ENCODE measurements around the gene NDUFAF2.

The NDUFAF2 gene

GRCh38 chr5:61115968-61116367, 171.0 kb downstream of the NDUFAF2 start:
- no peak for DNase-seq (ENCODE audit: low read depth in 2 of 3, low spot score in 1 of 3)

- no peak for DNase-seq (ENCODE audit: low read depth in 2 of 3, low spot score in 1 of 3)
These were observed 174.1 kb downstream of the NDUFAF2 start for GRCh38 chr5:61119066-61119465.

DNA sequence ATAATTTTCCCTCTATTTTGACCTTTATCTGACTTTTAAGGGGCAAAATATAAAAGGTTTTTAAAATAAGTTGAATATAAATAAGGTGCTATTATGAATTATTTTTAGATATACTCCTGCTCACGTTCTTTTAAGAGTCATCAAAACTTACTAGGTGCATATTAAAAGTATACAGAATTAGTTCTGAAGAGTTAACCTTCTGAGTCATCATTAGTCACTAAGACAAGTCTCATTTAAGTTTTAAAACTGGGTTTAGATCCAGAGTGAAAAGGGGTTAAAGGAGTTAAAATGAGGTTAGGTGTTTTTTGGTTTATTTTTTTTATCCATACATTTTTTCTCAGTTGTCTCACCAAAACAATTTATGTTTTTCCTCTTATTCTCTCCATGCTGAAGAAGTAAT, 175.5 kb downstream of the NDUFAF2 start:
- DNase-seq (ENCODE audit: low read depth in 2 of 3, low spot score in 1 of 3) = no peak

GRCh38 chr5:61123145-61123544, 178.1 kb downstream of the NDUFAF2 start:
- DNase-seq (ENCODE audit: low read depth in 2 of 3, low spot score in 1 of 3) = no peak

DNA sequence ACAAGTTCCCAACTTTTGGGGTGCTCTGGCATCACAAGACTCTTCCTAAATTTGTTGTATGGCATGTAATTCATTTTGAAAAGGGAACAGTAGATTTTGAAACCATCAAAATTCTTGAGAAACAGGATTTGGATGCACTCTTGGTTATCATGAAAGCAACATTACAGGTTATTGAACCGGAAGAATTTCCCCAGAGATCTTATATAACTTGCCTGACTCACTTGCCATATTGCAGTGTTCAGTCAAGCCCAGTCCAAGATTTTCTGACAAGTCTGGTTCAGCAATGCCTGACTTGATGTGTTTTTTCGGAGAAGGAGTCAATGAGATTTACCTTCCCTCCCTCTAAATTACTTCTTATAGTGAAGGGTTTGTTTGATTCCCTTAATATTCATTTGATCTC, 185.3 kb downstream of the NDUFAF2 start:
- no peak for DNase-seq (ENCODE audit: low read depth in 2 of 3, low spot score in 1 of 3)

GRCh38 chr5:61132559-61132958, 187.6 kb downstream of the NDUFAF2 start:
- DNase-seq (ENCODE audit: low read depth in 2 of 3, low spot score in 1 of 3) = no peak

GRCh38 chr5:61137835-61138234, 192.8 kb downstream of the NDUFAF2 start:
- DNase-seq (ENCODE audit: low read depth in 2 of 3, low spot score in 1 of 3) = no peak

DNA sequence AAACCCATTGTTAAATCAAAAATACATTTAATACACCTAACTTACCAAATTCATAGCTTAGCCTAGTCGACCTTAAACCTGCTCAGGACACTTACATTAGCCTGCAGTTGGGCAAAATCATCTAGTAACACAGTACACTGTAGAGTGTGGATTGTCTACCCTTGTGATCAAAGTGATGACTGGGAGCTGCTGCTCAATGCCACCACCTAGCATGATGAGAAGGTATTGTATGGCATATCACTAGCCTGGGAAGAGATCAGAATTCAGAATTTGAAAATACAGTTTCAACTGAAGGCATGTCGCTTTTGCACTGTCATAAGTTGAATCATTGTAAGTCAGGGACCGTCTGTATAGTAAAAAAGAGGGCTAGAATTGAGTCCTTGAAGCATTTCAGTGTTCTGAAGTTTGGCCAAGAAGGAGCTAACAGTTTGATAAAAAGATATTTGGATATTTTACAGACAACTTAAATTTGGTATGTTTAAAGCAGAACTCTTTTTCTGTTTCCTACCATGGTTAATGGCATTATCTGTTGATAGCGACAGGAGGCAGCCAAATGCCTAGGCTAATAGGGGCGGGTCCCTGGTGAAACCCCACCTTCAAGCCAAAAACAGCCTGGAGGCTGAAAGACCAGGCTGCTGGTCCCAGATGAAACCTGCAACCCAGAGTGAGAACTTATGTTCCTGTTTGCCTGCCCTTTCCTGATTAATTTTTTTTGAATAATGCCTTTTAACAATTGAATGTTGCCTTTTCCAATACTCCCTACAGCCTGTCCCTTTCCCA, 194.3 kb downstream of the NDUFAF2 start:
- DNase-seq (ENCODE audit: low read depth in 2 of 3, low spot score in 1 of 3) = no peak

- no peak for DNase-seq (ENCODE audit: low read depth in 2 of 3, low spot score in 1 of 3)
These were observed 194.9 kb downstream of the NDUFAF2 start for GRCh38 chr5:61139931-61140330.

GRCh38 chr5:61141801-61142200, 196.8 kb downstream of the NDUFAF2 start:
- DNase-seq (ENCODE audit: low read depth in 2 of 3, low spot score in 1 of 3) = no peak

GRCh38 chr5:61142391-61142790, 197.4 kb downstream of the NDUFAF2 start:
- no peak for DNase-seq (ENCODE audit: low read depth in 2 of 3, low spot score in 1 of 3)

- DNase-seq (ENCODE audit: low read depth in 2 of 3, low spot score in 1 of 3) = no peak
These were observed 197.8 kb downstream of the NDUFAF2 start for GRCh38 chr5:61142811-61143210.

- no peak for DNase-seq (ENCODE audit: low read depth in 2 of 3, low spot score in 1 of 3)
These were observed 203.5 kb downstream of the NDUFAF2 start for GRCh38 chr5:61148515-61148914.

GRCh38 chr5:61151893-61152292, 206.9 kb downstream of the NDUFAF2 start:
- DNase-seq (ENCODE audit: low read depth in 2 of 3, low spot score in 1 of 3) = no peak

GRCh38 chr5:61159070-61159469, 214.1 kb downstream of the NDUFAF2 start:
- DNase-seq (ENCODE audit: low read depth in 2 of 3, low spot score in 1 of 3) = no peak

DNA sequence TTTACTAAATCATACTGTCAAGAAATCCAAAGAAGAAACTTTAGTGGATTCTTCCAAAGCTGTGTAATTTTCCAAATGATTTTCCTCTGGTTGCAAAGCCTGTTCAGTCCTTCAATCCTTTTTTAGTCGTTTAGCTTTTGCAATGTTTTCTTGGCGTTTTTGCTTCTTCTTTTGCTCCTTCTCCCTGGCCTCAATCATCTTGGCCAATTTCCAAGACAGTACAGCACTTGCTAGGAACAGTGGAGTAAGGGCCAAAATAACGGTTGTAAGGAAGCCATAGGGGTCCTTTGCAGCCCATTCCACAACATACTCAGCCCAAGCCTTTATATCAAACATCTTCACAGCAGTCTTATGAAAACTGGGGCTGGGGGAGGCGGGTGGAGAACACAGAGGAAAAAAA, 214.8 kb downstream of the NDUFAF2 start:
- DNase-seq (ENCODE audit: low read depth in 2 of 3, low spot score in 1 of 3) = no peak

DNA sequence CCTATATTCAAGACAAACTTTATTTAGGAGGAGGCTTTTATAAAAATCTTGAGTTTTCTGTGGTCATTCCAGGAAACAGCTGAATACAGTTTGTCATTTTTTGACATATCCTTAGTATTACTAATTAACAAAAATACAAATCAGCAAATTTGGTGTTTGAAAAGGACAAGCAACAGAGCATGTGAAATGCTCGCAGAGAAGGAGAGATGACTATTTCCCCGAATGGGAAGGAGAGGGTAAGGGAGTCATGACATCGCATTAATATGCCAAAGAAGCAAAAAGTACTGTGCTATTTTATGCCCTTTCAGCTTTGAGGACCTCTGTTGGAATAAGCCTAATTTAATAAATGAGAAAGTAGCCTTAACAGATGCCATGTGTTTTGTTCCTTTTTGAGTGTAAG, 215.5 kb downstream of the NDUFAF2 start:
- DNase-seq (ENCODE audit: low read depth in 2 of 3, low spot score in 1 of 3) = no peak

DNA sequence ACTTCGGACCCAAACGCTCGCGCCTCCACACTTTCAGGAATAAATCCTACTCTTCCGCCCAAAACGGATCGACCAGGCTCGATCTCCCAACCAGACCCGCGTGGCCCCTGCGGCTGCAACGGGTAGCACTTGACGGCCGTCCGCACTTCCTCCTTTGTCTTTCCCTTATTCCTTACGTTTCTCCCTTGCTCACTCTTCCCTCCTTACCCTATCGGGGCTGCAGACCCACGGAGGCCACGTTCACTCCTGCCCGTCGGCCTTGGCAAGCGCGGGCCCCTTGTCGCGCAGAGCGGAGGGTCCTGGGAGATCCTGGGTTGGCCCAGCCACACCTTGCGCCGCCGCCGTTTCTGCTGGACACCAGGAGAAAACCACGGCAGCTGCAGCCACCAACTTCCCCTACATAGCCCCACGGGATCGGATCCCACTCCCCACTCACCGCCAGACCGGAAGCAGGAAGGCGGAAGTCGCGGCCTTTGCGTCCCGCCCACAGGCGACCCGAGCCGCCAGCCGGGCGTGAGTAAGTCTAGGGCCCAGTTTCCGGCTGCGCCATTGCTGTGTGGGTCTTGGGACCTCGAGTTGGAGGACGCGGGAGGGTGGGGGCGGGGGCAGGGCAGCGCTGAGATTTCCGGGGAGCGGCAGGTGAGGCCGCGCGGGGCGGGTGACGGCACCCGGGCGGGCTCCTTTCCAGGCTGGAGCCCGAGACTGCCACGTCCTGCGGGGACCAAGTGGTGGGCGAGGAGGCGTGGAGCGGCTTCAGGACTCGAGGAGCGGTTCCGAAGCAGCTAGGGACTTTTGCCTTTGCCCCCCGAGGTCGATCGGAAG, 217.2 kb downstream of the NDUFAF2 start, which contains the start of gene SMIM15:
SMIM15 (minus strand) TSS at position 459 of the 822 bp plus-strand sequence. CDS start 2,297 bp downstream, outside the sequence.
- DNase-seq (ENCODE audit: low read depth in 2 of 3, low spot score in 1 of 3) = peak; percentile 70 to 80 (median 77)

- DNase-seq (ENCODE audit: low read depth in 2 of 3, low spot score in 1 of 3) = no peak
These were observed 218.0 kb downstream of the NDUFAF2 start for GRCh38 chr5:61162832-61163567.

DNA sequence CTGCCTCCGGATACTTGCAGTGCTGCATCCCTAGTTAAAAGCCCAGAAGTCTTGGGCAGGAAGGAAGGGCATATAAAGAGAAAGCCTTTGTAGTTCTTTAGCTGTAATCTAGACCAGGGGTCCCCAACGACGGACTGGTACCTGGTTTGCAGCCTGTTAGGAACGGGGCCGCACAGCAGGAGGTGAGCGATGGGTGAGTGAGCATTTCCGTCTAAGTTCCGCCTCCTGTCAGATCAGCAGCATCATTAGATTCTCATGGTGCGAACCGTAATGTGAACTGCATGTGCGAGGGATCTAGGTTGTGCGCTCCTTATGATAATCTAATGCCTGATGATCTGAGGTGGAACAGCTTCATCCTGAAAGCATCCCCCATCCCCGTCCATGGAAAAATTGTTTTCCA, 218.9 kb downstream of the NDUFAF2 start:
- no peak for DNase-seq (ENCODE audit: low read depth in 2 of 3, low spot score in 1 of 3)

DNA sequence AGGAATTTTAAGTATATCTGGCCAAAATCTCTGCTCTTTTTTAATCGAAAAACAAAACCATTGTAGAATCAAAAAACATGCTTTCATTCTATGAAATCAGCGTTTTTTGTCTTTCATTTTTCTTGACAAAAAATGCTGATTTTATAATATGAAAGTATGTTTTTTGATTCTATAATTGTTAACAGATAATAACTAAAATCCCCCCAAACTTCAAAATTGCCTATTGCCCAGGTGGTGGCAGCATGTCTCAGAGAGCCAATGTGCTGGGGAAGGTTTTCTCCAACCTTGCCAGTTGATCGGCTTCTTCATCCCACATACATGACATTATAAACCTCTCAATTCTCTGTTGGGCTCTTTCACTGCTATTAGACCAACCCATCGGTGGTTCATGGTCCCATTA, 222.4 kb downstream of the NDUFAF2 start:
- DNase-seq (ENCODE audit: low read depth in 2 of 3, low spot score in 1 of 3) = no peak

DNA sequence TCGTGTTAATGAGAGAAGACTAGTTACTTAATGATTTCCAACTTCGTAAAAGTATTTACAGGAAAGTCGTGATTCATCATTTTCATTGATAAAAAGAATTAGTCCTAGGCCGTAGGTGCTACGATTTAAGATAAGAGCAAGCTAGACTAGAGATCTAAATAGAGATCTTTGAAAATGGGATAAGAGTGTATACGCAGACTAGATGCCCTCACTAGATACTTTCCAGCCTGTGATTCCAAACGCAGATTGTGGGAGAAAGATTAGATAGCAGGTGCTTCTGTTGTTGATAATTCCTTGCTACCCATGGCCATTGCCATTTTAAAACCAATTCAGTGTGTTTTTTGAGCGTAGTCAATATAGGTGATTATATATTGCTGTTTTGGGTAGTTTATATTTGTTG, 223.9 kb downstream of the NDUFAF2 start:
- DNase-seq (ENCODE audit: low read depth in 2 of 3, low spot score in 1 of 3) = no peak

Data from stimulated activated CD4-positive, alpha-beta T cell treated with anti-CD3 and anti-CD28 coated beads, Interleukin-12 subunit alpha, Interleukin-12 subunit beta, amount 100 ng/mL, for 48 hours (primary cell).